HG02610 (cell line): ENCODE results near the gene TRPM4.
"Not testable (repeated sequence)": the region's sequence is repeated elsewhere in the genome, so short reads cannot be mapped to it uniquely, and the experiment has no call there.

Experiments used
- ATAC-seq: cut with Tn5 transposase; IDR thresholded peaks from one replicate; pipeline ENCODE4 v1.9.1; 2021; ENCODE audit warnings: mild to moderate bottlenecking, moderate library complexity; ENCODE audit not compliant: unreplicated experiment

Gene TRPM4

GRCh38 chr19:49186108-49186507 lies 28.5 kb downstream of the TRPM4 start:
- ATAC-seq = no peak

GRCh38 chr19:49188626-49189200 lies 31.1 kb downstream of the TRPM4 start:
- ATAC-seq = no peak

GRCh38 chr19:49189259-49189658 lies 31.7 kb downstream of the TRPM4 start:
- ATAC-seq = no peak

GRCh38 chr19:49190781-49191180 lies 33.2 kb downstream of the TRPM4 start:
- no peak for ATAC-seq

- no peak for ATAC-seq
Observed at GRCh38 chr19:49193822-49194394, 36.3 kb downstream of the TRPM4 start.

- no peak for ATAC-seq
Observed at GRCh38 chr19:49194408-49194807, 36.8 kb downstream of the TRPM4 start.

GRCh38 chr19:49196527-49197240 lies 39.1 kb downstream of the TRPM4 start:
- ATAC-seq = no peak

GRCh38 chr19:49200238-49200862 lies 42.8 kb downstream of the TRPM4 start:
- no peak for ATAC-seq

- ATAC-seq = no peak
Observed at GRCh38 chr19:49201042-49201441, 43.5 kb downstream of the TRPM4 start.

- ATAC-seq = no peak
Observed at GRCh38 chr19:49205114-49205513, 47.5 kb downstream of the TRPM4 start.

GRCh38 chr19:49209502-49209901 lies 51.9 kb downstream of the TRPM4 start:
- ATAC-seq = not testable (repeated sequence)

- ATAC-seq = no peak
Observed at GRCh38 chr19:49210108-49210900, 52.7 kb downstream of the TRPM4 start.

- ATAC-seq = no peak
Observed at GRCh38 chr19:49210901-49211451, 53.4 kb downstream of the TRPM4 start.

GRCh38 chr19:49212016-49212701 lies 54.6 kb downstream of the TRPM4 start:
- no peak for ATAC-seq

GRCh38 chr19:49213791-49214190 lies 56.2 kb downstream of the TRPM4 start:
- ATAC-seq = no peak

GRCh38 chr19:49214701-49215100 lies 57.1 kb downstream of the TRPM4 start:
- ATAC-seq = no peak

- no peak for ATAC-seq
Observed at GRCh38 chr19:49216071-49216470, 58.5 kb downstream of the TRPM4 start.

- no peak for ATAC-seq
Observed at GRCh38 chr19:49217382-49217781, 59.8 kb downstream of the TRPM4 start.

GRCh38 chr19:49222011-49222410 lies 64.4 kb downstream of the TRPM4 start:
- no peak for ATAC-seq

- ATAC-seq = no peak
Observed at GRCh38 chr19:49222528-49222927, 64.9 kb downstream of the TRPM4 start.
